SIG-M5 (cell line): ENCODE data around the gene PMF1.
A peak's percentile ranks its signal among the peaks of the same experiment; 100 is the strongest.
"Not testable (repeated sequence)": the region's sequence is repeated elsewhere in the genome, so short reads cannot be mapped to it uniquely, and the experiment has no call there.

Experiments
- DNase-seq: peaks from one replicate; lab custom pipeline; 2025; lab: John Stamatoyannopoulos, UW

Gene PMF1

GRCh38 chr1:156212833-156213643, at the start of gene PMF1:
PMF1 (plus strand) TSS chr1:156213007; CDS start chr1:156213016, 9 bp downstream.
- DNase-seq: peak; percentile 88

- DNase-seq: no peak
These were observed 49.1 kb upstream of the PMF1 start for GRCh38 chr1:156163712-156164111.

GRCh38 chr1:156164125-156164831, 48.5 kb upstream of the PMF1 start:
- no peak for DNase-seq

GRCh38 chr1:156165083-156165482, 47.7 kb upstream of the PMF1 start:
- no peak for DNase-seq

- DNase-seq: no peak
These were observed 45.3 kb upstream of the PMF1 start for GRCh38 chr1:156167536-156167935.

- no peak for DNase-seq
These were observed 39.9 kb upstream of the PMF1 start for GRCh38 chr1:156172696-156173470.

- no peak for DNase-seq
These were observed 36.1 kb upstream of the PMF1 start for GRCh38 chr1:156176610-156177210.

GRCh38 chr1:156177919-156178654, 34.7 kb upstream of the PMF1 start:
- DNase-seq: no peak

GRCh38 chr1:156180471-156180870, 32.3 kb upstream of the PMF1 start:
- no peak for DNase-seq

- DNase-seq: not testable (repeated sequence)
These were observed 31.3 kb upstream of the PMF1 start for GRCh38 chr1:156181391-156181924.

GRCh38 chr1:156182010-156182779, 30.6 kb upstream of the PMF1 start:
- DNase-seq: not testable (repeated sequence)

GRCh38 chr1:156186347-156187177, 26.2 kb upstream of the PMF1 start:
- not testable (repeated sequence) for DNase-seq

GRCh38 chr1:156190265-156190664, 22.5 kb upstream of the PMF1 start:
- not testable (repeated sequence) for DNase-seq

GRCh38 chr1:156191292-156191964, 21.4 kb upstream of the PMF1 start:
- no peak for DNase-seq

GRCh38 chr1:156193208-156193487, 19.7 kb upstream of the PMF1 start:
- no peak for DNase-seq

GRCh38 chr1:156193488-156194299, 19.1 kb upstream of the PMF1 start, which contains the start of gene SLC25A44:
SLC25A44 (plus strand) TSS chr1:156194104; CDS start chr1:156199848, 5,744 bp downstream.
- DNase-seq: peak; percentile 99

GRCh38 chr1:156194300-156194652, 18.5 kb upstream of the PMF1 start:
- no peak for DNase-seq

GRCh38 chr1:156195853-156196252, 17.0 kb upstream of the PMF1 start:
- DNase-seq: no peak
